HEK293T (cell line): ENCODE results near the gene NCSTN.

Experiments used
- ARNT ChIP-seq: fragments of 450-650 bp; IDR thresholded peaks from 2 replicates; pipeline ENCODE4 v1.6.1; 2017; ENCODE audit warnings: mild to moderate bottlenecking
- BHLHE40 ChIP-seq: fragments of 450-650 bp; IDR thresholded peaks from 2 replicates; pipeline ENCODE4 v1.6.1; 2016; ENCODE audit warnings: mild to moderate bottlenecking, moderate library complexity, borderline replicate concordance
- CTBP1 ChIP-seq: fragments of 450-650 bp; IDR thresholded peaks from 2 replicates; pipeline ENCODE4 v1.6.1; 2016; ENCODE audit warnings: borderline replicate concordance
- FOXK2 ChIP-seq: fragments of 450-650 bp; IDR thresholded peaks from 2 replicates; pipeline ENCODE4 v1.6.1; 2016; ENCODE audit warnings: mild to moderate bottlenecking
- FOXM1 ChIP-seq: fragments of 450-650 bp; IDR thresholded peaks from 2 replicates; pipeline ENCODE4 v1.6.1; 2017; ENCODE audit warnings: mild to moderate bottlenecking, borderline replicate concordance
- HDGF ChIP-seq: fragments of 450-650 bp; IDR thresholded peaks from 2 replicates; pipeline ENCODE4 v1.6.1; 2017; ENCODE audit warnings: antibody characterized with exemption, borderline replicate concordance
- NFRKB ChIP-seq: fragments of 450-650 bp; IDR thresholded peaks from 2 replicates; pipeline ENCODE4 v1.6.1; 2016; ENCODE audit warnings: mild to moderate bottlenecking, moderate library complexity
- SUZ12 ChIP-seq: fragments of 450-650 bp; IDR thresholded peaks from 2 replicates; pipeline ENCODE4 v1.6.1; 2016; ENCODE audit warnings: mild to moderate bottlenecking
- ZNF384 ChIP-seq: fragments of 450-650 bp; IDR thresholded peaks from 2 replicates; pipeline ENCODE4 v1.6.1; 2016

GRCh38 chr1:160342526-160342925 is 657 bp upstream of the NCSTN start:
- TF ChIP-seq ZNF384: no peak
- no peak for TF ChIP-seq BHLHE40
- TF ChIP-seq ARNT: no peak
- TF ChIP-seq NFRKB: no peak
- no peak for TF ChIP-seq HDGF
- no peak for TF ChIP-seq FOXM1
- no peak for TF ChIP-seq FOXK2
- no peak for TF ChIP-seq SUZ12
- TF ChIP-seq CTBP1: no peak
